SK-N-SH treated with all-trans-retinoic acid at 6 μM for 48 hours (cell line): Measurements from ENCODE around the gene GIMAP5.

Source experiments
- ATAC-seq: fragments of 200-7000 bp; cut with Tn5 transposase; 3 replicates; pipeline ENCODE4 v1.9.1; 2020; ENCODE audit warnings: mild to moderate bottlenecking, moderate library complexity
- ARNTL ChIP-seq: fragments of 450-650 bp; formaldehyde crosslinking; IDR thresholded peaks from 2 replicates; pipeline ENCODE4 v1.5.0; 2020; ENCODE audit warnings: low read depth, mild to moderate bottlenecking, moderate library complexity, borderline replicate concordance
- BACH2 ChIP-seq: fragments of 250-450 bp; sonication (Bioruptor Pico); IDR thresholded peaks from 2 replicates; pipeline ENCODE4 v1.9.0; 2021; ENCODE audit warnings: mild to moderate bottlenecking, borderline replicate concordance
- CREB5 ChIP-seq: fragments of 250-450 bp; sonication (Bioruptor Pico); IDR thresholded peaks from 2 replicates; pipeline ENCODE4 v1.5.1; 2020; ENCODE audit warnings: low read depth, mild to moderate bottlenecking, moderate library complexity
- CSRNP3 ChIP-seq: fragments of 250-450 bp; sonication (Bioruptor Pico); IDR thresholded peaks from 2 replicates; pipeline ENCODE4 v1.5.1; 2021; ENCODE audit warnings: mild to moderate bottlenecking, moderate library complexity
- ESRRG ChIP-seq: fragments of 250-450 bp; sonication (Bioruptor Pico); IDR thresholded peaks from 2 replicates; pipeline ENCODE4 v1.6.1; 2021; ENCODE audit warnings: mild to moderate bottlenecking
- GLIS3 ChIP-seq: fragments of 250-450 bp; sonication (Bioruptor Pico); IDR thresholded peaks from 2 replicates; pipeline ENCODE4 v1.5.0; 2020; ENCODE audit warnings: mild to moderate bottlenecking, moderate library complexity
- ISL1 ChIP-seq: fragments of 250-450 bp; sonication (Bioruptor Pico); IDR thresholded peaks from 2 replicates; pipeline ENCODE4 v2.1.2; 2022; ENCODE audit warnings: mild to moderate bottlenecking, moderate library complexity
- OSR1 ChIP-seq: fragments of 250-450 bp; sonication (Bioruptor Pico); IDR thresholded peaks from 2 replicates; pipeline ENCODE4 v1.8.0; 2022; ENCODE audit warnings: moderate library complexity, mild to moderate bottlenecking, inconsistent platforms
- PATZ1 ChIP-seq: fragments of 250-450 bp; sonication (Bioruptor Pico); IDR thresholded peaks from 2 replicates; pipeline ENCODE4 v1.8.0; 2020; ENCODE audit warnings: mild to moderate bottlenecking, moderate library complexity, borderline replicate concordance
- POU6F1 ChIP-seq: fragments of 250-450 bp; sonication (Bioruptor Pico); IDR thresholded peaks from 2 replicates; pipeline ENCODE4 v1.8.0; 2021; ENCODE audit warnings: low read depth, mild to moderate bottlenecking, moderate library complexity, borderline replicate concordance
- PPARA ChIP-seq: fragments of 250-450 bp; sonication (Bioruptor Pico); IDR thresholded peaks from 2 replicates; pipeline ENCODE4 v1.5.0; 2020; ENCODE audit warnings: mild to moderate bottlenecking, borderline replicate concordance
- RARB ChIP-seq: fragments of 250-450 bp; sonication (Bioruptor Pico); IDR thresholded peaks from 2 replicates; pipeline ENCODE4 v1.8.0; 2021; ENCODE audit warnings: mild to moderate bottlenecking, moderate library complexity
- SNAI2 ChIP-seq: fragments of 250-450 bp; sonication (Bioruptor Pico); IDR thresholded peaks from 2 replicates; pipeline ENCODE4 v1.5.0; 2020; ENCODE audit warnings: mild to moderate bottlenecking, moderate library complexity
- TCF4 ChIP-seq: fragments of 250-450 bp; sonication (Bioruptor Pico); IDR thresholded peaks from 2 replicates; pipeline ENCODE4 v1.8.0; 2021; ENCODE audit warnings: mild to moderate bottlenecking, moderate library complexity, borderline replicate concordance
- TSHZ2 ChIP-seq: fragments of 250-450 bp; sonication (Bioruptor Pico); IDR thresholded peaks from 2 replicates; pipeline ENCODE4 v1.5.0; 2020; ENCODE audit warnings: mild to moderate bottlenecking, moderate library complexity
- ZFP3 ChIP-seq: fragments of 250-450 bp; sonication (Bioruptor Pico); IDR thresholded peaks from 2 replicates; pipeline ENCODE4 v1.5.0; 2020; ENCODE audit warnings: mild to moderate bottlenecking, moderate library complexity
- ZFP30 ChIP-seq: fragments of 450-650 bp; formaldehyde crosslinking; IDR thresholded peaks from 2 replicates; pipeline ENCODE4 v1.5.0; 2022; ENCODE audit warnings: mild to moderate bottlenecking, moderate library complexity
- ZNF565 ChIP-seq: fragments of 450-650 bp; formaldehyde crosslinking; conservative IDR thresholded peaks from 2 replicates; pipeline ENCODE4 v1.5.0; 2020; ENCODE audit warnings: low read depth, mild to moderate bottlenecking, moderate library complexity
- ZNF8 ChIP-seq: fragments of 450-650 bp; formaldehyde crosslinking; IDR thresholded peaks from 2 replicates; pipeline ENCODE4 v1.5.0; 2020; ENCODE audit warnings: mild to moderate bottlenecking, moderate library complexity

The GIMAP5 gene

GRCh38 chr7:150735596-150736358, 1.4 kb upstream of the GIMAP5 start (continued):
- TF ChIP-seq POU6F1: no peak
- no peak for TF ChIP-seq BACH2 (CRISPR knock-in tag)
- no peak for TF ChIP-seq ZFP3 (CRISPR knock-in tag)
- no peak for TF ChIP-seq GLIS3 (CRISPR knock-in tag)
- TF ChIP-seq ISL1: no peak
- TF ChIP-seq TCF4 (CRISPR knock-in tag): no peak
- no peak for TF ChIP-seq ZNF8 (CRISPR knock-in tag)
- TF ChIP-seq OSR1 (CRISPR knock-in tag): no peak
- TF ChIP-seq, all 23 proteins: peak for 0

GRCh38 chr7:150736864-150737263, 354 bp upstream of the GIMAP5 start:
- no peak for TF ChIP-seq SNAI2 (CRISPR knock-in tag)
- no peak for TF ChIP-seq ISL1
- TF ChIP-seq OSR1 (CRISPR knock-in tag): no peak
- no peak for TF ChIP-seq ZFP30
- no peak for TF ChIP-seq PPARA (CRISPR knock-in tag)
- no peak for TF ChIP-seq POU6F1
- TF ChIP-seq ARNTL (CRISPR knock-in tag): no peak
- TF ChIP-seq ZNF565 (CRISPR knock-in tag): no peak
- TF ChIP-seq TSHZ2 (CRISPR knock-in tag): no peak
- no peak for TF ChIP-seq PATZ1 (CRISPR knock-in tag)
- TF ChIP-seq, all 23 proteins: peak for 0
- ATAC-seq: no peak

GRCh38 chr7:150738092-150738491, 874 bp downstream of the GIMAP5 start:
- ATAC-seq: no peak
- no peak for TF ChIP-seq PATZ1 (CRISPR knock-in tag)
- no peak for TF ChIP-seq RARB
- no peak for TF ChIP-seq CSRNP3
- TF ChIP-seq ESRRG (CRISPR knock-in tag): no peak
- no peak for TF ChIP-seq TSHZ2 (CRISPR knock-in tag)
- no peak for TF ChIP-seq ZNF8 (CRISPR knock-in tag)
- no peak for TF ChIP-seq SNAI2 (CRISPR knock-in tag)
- TF ChIP-seq ISL1: no peak
- no peak for TF ChIP-seq ZNF565 (CRISPR knock-in tag)
- no peak for TF ChIP-seq CREB5 (CRISPR knock-in tag)
- TF ChIP-seq TCF4 (CRISPR knock-in tag): no peak
- no peak for TF ChIP-seq ZFP3 (CRISPR knock-in tag)
- no peak for TF ChIP-seq BACH2 (CRISPR knock-in tag)
